HG02798 (cell line): Measurements from ENCODE around the gene MKRN1.
"Not testable (repeated sequence)": the region's sequence is repeated elsewhere in the genome, so short reads cannot be mapped to it uniquely, and the experiment has no call there.

Experiments used
- ATAC-seq: cut with Tn5 transposase; IDR thresholded peaks from one replicate; pipeline ENCODE4 v1.9.1; 2021; ENCODE audit warnings: mild to moderate bottlenecking; ENCODE audit not compliant: unreplicated experiment, poor library complexity

MKRN1 gene

GRCh38 chr7:140441519-140441918 lies 37.8 kb downstream of the MKRN1 start:
- no peak for ATAC-seq

DNA sequence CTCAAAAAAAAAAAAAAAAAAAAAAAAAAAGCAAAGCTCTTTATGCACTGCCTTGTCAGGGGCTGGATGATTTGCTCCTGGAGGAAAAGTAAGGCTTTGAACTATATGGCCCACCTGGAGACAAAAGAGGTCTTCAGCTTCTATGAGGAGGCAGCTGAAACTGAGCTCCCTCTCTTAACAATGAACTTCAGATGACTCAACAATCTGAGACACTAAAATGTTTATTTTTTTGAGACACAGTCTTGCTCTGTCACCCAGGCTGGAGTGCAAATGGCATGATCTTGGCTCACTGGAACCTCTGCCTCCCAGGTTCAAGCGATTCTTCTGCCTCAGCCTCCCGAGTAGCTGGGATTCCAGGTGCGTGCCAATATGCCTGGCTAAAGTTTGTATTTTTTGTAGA lies 38.7 kb downstream of the MKRN1 start:
- no peak for ATAC-seq

DNA sequence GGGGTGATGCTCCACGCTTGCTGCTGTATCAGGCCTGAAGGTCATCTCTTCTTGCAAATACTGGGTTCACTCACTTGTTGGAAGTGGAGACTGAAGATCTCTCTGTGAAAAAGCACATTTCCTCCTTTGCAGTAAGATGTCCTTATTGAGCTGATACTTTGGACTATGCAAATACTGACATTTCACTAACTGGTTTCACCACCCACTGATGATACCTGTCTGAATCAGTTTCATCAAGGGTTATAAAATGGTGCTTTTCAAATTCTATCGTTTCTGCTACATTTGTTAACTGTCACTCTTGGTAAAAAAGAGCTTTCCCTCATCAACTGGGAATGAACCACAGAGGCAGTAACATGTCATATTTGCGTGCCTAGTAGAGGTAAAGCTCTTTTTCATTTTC lies 39.9 kb downstream of the MKRN1 start:
- peak; percentile 88 for ATAC-seq

- no peak for ATAC-seq
Observed at GRCh38 chr7:140435252-140435895, 43.9 kb downstream of the MKRN1 start.

GRCh38 chr7:140433396-140433795 lies 45.9 kb downstream of the MKRN1 start:
- ATAC-seq: no peak

- no peak for ATAC-seq
Observed at GRCh38 chr7:140426130-140426529, 53.2 kb downstream of the MKRN1 start.

DNA sequence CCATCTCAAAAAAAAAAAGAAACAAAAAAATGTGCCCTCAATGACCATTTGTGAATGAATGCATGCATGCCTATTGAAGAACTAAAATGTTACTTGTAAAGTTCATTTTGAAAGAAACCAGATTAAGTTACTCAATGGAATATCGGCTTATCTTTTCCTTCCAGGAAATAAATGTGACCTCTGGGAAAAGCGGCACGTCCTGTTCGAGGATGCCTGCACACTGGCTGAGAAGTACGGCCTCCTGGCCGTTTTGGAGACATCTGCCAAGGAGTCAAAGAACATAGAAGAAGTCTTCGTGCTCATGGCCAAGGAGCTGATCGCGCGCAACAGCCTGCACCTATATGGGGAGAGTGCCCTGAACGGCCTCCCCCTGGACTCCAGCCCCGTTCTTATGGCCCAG lies 53.6 kb downstream of the MKRN1 start:
- no peak for ATAC-seq

DNA sequence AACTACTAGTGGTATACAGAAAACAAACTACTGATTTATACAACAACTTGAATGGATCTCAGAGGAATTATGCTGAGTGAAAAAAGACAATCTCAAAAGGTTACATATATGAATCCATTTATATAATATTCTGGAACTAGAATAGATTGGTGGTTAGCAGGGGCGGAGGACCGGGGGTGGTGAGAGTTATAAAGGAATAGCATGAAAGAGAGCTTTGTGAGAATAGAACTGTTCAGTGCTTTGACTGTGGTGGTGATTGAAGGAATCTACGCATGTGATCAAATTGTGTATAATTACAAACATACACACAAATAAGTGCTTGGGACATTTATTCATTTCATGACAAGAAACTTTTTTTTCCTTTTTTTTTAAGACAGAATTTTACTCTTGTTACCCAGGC lies 55.8 kb downstream of the MKRN1 start:
- ATAC-seq: no peak

GRCh38 chr7:140421521-140421920 lies 57.8 kb downstream of the MKRN1 start:
- ATAC-seq: no peak

- ATAC-seq: no peak
Observed at GRCh38 chr7:140418653-140419052, 60.7 kb downstream of the MKRN1 start.

DNA sequence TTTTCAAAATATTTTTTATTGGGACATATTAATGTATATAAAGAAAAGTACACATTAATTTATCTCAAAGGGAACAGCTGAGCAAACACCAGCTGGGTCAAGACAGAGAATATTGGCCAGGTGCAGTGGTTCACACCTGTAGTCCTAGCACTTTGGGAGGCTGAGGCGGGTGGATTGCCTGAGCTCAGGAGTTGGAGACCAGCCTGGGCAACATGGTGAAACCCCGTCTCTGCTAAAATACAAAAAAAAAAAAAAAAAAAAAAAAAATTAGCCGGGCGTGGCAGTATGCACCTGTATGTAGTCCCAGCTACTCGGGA lies 61.2 kb downstream of the MKRN1 start:
- not testable (repeated sequence) for ATAC-seq

- ATAC-seq: no peak
Observed at GRCh38 chr7:140417456-140418155, 61.7 kb downstream of the MKRN1 start.

- no peak for ATAC-seq
Observed at GRCh38 chr7:140416560-140416959, 62.7 kb downstream of the MKRN1 start.

- ATAC-seq: not testable (repeated sequence)
Observed at GRCh38 chr7:140415816-140416215, 63.5 kb downstream of the MKRN1 start.

DNA sequence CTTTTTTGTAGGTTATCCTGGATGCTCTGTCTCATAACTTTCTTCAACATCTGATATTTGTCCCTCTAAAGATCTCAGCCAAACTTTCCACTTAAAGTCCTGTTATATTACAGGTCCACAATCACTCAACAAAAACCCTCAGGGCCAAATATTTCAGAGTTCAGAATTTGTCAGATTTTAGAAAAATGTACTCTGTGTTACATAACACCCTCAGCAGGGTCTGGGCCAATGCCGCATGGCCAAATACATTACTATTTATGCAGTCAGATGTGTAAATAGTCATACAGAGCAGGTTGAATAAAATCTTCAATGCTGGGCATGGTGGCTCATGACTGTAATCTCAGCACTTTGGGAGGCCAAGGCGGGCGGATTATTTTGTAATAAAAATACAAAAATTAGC lies 63.9 kb downstream of the MKRN1 start:
- no peak for ATAC-seq

DNA sequence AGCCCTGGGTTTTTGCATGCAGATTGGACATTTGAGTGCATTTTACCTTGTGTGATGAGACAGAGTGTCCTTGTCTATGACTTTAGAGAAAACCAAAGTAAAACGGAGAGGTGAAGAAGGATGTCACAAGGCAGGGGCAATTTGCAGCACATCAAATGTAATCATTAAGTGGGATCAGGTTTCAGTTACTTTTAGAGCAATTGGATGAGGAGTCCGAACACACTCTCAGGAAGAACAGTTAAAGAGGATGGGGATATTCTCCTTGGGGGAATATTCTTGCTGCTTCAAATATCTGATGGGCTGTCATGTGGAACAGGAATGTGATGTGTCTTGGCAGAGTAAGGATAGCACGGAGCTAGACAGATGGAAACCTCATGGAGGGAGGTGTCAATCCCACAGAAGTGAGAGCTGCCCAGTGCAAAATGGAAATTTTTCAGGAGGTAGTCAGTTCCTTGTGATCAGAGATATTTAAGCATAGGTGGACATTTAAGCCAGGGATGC lies 74.7 kb downstream of the MKRN1 start:
- ATAC-seq: no peak

- ATAC-seq: no peak
Observed at GRCh38 chr7:140403878-140404564, 75.3 kb downstream of the MKRN1 start, which contains the start of gene RAB19. Gene RAB19, plus strand, starts transcription at chr7:140404058. Its CDS starts 3,589 bp downstream, at chr7:140407647.
